Left cardiac atrium (tissue), 4 donors: ENCODE results near the gene TTC4. TPM values are rescaled to one million over a fixed set of nuclear protein-coding genes. Genes with fewer than 3 reads are reported as not detected.

Experiments used
- ATAC-seq, 2 donors: fragments of 200-7000 bp; cut with Tn5 transposase; one replicate each; pipeline ENCODE4 v1.9.1; 2020; ENCODE audit warnings: mild to moderate bottlenecking in 2 of 2, moderate library complexity in 2 of 2
- DNase-seq: peaks from one replicate; pipeline ENCODE4 v3.0.0-alpha.2; 2020
- intact Hi-C, 2 donors: fragments of 100-400 bp; cut with DNase I; formaldehyde crosslinking; loops; one replicate each; pipeline versions ENCODE4 v1.14.1 to v1.15.1; 2022 to 2023
- total RNA-seq, 2 donors: library from RNA; stranded (reverse); fragmentation: NEBNext Ultra II Directional; extraction: Animal tissue kit (Norgen Biotek cat#: 25700); gene quantifications; one replicate each; pipeline ENCODE4 v1.2.1, GENCODE V29; 2021
- donor health status: DM: no; HTN: yes; CAD: no.
- donor health status: DM: no; HTN: yes; CAD: no; lungs with severe emphysema.
- donor health status: DM: yes; HTN: yes; CAD: no.
- donor health status: Dilated cardiomyopathy.

TTC4 gene
- total RNA-seq, 2 donors from 2014 or later = 11.0 to 16.0 TPM

GRCh38 chr1:54742282-54742681 is 26.6 kb downstream of the TTC4 start:
- DNase-seq (no peak), ATAC-seq (peak in 1 of 2 donors; percentile 30)
- intact Hi-C loops = no loop called here

DNA sequence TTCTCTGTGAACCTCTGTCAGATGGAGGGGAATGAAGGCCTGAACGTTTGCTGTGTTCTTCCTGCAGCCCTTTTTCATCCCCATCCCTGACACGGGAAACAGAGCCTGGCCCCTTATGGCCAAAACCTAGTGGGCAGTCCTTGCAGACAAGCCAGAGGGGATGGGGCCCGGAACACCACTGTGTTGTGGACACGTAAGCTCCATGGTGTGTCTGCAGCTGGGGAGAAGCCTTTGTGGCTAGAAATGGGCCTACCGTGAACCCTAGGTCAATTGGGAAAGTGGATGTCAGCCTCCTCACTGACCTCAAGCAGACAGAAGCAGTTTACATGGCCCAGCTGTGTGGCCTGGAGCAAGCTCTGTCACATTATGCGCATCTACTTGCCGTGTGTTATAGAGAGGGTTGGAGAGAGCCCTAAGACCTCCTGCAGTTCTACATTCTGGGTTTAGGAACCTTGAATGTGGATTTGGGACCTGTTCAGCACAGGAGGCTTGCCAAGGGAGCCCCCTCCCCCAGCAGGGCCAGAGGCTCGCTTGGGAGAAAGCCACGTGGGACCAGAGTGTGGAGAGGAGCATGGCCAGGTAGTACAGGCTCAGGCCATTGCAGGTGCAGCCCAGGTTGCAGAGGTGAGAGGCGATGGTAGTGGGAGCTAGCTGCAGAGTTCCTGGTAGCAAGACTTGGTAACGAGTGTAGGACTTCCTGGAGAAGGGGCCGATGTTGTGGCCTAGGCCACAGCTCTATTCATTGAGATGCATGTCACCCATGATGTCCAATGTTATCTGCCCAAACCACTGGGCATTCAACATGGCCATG is 28.0 kb downstream of the TTC4 start:
- ATAC-seq (no peak), DNase-seq (no peak)
- intact Hi-C loops = no loop called here

DNA sequence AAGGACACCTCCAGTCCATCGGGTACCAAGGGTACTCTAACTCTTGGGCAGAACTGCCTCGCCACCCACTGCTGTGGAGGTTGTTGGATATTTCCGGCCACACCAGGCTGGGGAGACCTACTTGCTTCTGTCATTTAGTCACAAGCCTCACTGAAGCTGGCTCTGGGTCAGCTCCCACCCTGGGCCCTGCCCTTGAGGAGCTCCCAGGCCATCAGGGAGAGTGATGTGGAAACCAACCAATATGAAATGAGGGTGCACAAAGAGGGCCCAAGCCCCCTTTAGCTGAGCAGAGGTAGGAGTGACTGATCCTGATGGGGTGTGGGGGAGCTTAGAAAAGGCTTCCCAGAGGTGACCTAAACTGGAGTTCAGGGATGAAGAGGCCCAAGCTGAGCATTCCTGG is 29.0 kb downstream of the TTC4 start:
- no peak for ATAC-seq
- no peak for DNase-seq
- intact Hi-C loops = no loop called here

DNA sequence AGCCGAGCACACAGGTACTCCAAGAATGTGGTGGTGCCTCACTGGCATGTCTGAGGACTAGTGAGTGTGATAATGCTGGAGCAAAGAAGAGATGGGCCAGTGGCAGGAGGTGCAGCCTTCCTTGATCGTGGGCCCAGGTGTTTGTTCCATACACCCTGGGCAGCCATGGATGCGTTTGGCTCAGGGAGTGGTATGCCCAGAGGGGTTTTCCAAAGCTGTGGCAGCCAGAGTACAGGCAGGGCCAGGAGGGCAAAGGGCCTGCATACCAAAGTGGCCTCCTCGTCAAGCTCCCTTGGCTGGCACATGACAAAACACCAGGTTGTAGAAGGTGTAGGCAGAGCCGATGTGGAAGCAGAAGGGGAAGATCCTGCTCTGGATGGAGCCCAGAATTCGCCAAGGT is 29.6 kb downstream of the TTC4 start:
- ATAC-seq (no peak), DNase-seq (no peak)
- intact Hi-C loops = no loop called here

DNA sequence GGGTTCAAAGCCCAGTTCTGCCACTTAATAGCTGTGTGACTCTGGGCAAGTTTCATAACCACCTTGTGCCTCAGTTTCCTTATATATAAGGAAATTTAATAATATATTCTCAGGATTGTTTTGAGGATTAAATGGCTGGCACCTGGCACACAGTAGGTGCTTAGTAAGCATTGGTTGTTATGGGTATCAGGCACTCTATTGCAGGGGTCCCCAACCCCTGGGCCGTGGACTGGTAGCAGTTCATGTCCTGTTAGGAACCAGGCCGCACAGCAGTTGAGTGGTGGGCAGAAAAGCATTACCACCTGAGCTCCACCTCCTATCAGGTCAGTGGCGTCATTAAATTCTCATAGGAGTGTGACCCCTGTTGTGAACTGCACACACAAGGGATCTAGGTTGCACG is 30.2 kb downstream of the TTC4 start:
- intact Hi-C loops = no loop called here
- DNase-seq (no peak), ATAC-seq (no peak)

DNA sequence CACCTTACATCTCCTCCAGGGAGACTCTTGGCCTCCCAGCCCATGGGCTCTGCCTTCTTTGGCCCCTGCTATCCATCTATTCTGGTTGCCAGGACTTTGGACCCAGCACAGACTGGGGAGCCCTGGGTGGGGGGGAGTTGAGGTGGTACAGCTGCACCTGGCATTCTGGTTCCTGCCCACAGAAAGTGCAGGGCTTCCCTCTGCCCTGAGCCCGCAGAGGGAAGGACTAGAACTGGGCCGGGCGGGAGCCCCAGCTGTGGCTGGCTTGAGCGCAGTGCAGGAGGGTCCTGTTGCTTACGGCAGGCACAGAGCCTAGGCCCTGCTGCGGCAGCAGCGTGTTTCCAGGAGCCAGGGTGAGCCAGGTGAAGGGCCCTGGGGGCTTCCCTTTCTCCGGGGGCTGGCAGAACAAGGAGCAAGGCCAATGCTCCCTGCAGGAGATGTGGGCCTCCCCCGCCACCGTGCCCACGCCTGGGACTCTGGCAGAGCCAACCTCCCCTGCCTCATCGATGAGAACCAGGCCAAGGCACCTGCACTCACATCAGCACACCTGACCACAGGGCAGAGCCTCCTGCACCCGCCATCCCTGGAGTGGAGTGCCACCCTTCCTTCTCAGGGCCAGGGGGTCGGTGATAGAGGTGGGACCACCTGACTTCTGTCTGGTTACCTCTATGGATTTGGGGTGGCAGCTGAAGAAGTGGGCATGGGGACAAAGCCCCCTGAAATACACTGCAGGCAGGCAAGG is 32.6 kb downstream of the TTC4 start:
- DNase-seq = no peak
- no peak for ATAC-seq
- intact Hi-C loops = no loop called here

GRCh38 chr1:54750596-54750995 is 34.9 kb downstream of the TTC4 start:
- no peak for ATAC-seq
- intact Hi-C loops = no loop called here
- DNase-seq = no peak

- intact Hi-C loops = no loop called here
- DNase-seq = no peak
- no peak for ATAC-seq
These were observed 35.8 kb downstream of the TTC4 start for GRCh38 chr1:54751426-54751825.

DNA sequence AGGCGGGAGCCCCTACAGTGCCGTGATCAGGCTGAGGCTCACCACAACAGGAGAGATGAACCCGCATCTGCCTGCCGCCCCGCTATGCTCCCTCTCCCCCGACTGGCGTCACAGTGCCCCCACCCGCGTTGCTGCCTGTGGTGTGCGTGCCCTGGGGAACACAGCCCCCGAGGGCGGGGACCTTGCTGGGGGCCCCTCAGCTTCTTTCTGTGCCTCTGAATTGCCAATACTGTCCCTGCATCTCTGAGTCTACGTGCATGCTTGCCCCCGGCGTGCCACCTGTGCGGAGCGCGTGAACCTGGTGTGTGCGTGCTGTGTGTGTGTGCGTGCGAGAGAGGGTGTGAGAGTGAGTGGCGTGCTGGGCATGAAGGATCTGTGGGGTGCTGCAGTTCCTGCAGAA is 38.4 kb downstream of the TTC4 start:
- DNase-seq (no peak), ATAC-seq (no peak)
- intact Hi-C loops = no loop called here

DNA sequence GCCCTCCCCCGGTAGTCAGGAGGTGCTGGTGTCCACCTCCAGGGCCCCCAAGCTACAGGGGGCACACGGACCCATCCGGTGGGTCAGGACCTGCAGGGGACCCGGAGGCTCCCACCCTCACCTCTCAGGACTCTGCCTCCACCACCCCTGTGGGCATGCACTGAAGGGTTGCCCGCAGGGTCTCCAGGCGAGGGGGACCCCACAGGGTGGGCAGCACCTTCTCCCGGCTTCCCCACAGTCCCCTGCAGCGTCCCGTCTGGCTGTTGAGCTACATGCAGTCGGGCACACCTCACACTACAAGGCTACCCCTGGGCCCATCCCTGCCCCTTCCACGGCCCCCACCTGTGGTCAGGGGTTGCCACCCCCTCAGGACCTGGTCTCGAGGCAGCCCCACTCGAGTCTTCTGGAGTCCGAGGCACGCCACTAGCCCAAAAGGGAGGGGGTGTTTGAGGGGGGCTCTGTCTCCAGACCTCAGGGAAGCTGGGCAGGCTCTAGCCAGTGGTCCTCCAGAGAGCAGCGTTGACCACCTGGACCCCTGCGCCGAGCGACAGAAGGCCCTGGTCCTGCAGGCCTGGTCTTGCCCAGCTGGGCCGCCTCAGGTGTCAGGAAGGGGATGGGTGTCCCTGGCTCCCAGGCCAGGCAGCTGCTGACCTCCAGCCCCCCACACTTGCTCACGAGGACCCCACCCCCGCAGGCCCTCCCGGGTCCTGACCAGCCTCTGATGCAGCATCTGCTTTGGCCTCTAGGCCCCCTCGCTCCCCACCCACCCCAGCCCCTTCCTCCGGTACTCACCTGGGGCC is 39.0 kb downstream of the TTC4 start:
- ATAC-seq (no peak), DNase-seq (no peak)
- intact Hi-C loops = no loop called here

DNA sequence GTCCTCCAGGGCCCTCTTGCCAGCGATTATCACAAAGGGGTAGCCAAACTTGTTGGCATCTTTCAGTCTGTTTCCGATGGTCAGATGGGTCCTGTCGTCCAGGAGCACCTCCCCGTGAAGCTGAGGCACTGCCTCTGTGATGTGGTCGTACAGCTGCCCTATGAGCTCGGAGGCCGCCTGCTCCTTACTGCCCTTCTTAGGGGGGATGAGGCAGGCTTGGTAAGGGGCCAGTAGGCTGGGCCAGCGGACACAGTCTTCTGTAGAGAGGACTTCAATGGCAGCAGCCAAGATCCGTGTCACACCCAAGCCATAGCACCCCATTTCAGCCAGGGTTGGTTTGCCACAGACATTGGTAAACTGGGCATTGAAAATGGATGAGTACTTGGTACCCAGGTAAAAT is 42.2 kb downstream of the TTC4 start:
- no peak for ATAC-seq
- intact Hi-C loops = no loop called here
- no peak for DNase-seq

GRCh38 chr1:54758678-54759348 is 43.2 kb downstream of the TTC4 start:
- ATAC-seq = no peak
- no peak for DNase-seq
- intact Hi-C loops = no loop called here

DNA sequence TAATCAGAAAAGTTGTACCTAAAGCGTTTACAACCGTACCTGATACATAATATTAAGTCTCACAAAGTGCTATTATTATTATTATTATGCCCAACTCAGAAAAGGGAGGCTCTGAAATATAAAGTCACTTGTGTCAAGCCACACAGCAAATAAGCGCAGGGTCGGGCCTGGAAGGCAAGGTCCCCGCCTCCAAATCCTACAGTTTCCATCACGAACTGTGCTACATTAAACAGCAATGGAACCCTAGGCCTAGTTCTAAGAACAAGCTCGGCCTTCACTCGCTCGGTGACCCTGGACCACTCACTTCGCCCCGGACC is 48.1 kb downstream of the TTC4 start:
- DNase-seq (no peak), ATAC-seq (peak in 1 of 2 donors; percentile 0)
- intact Hi-C loops = loop anchor here in 1 of 2 donors (5.0 kb wide), 1 partner anchor 46 kb away; the partner anchor contains the start of gene TTC4

- DNase-seq (peak; percentile 98), ATAC-seq (peak; percentile 99)
- intact Hi-C loops = loop anchor here in 1 of 2 donors (5.0 kb wide), 1 partner anchor 47 kb away; the partner anchor contains the start of gene TTC4
These were observed 48.7 kb downstream of the TTC4 start, which contains the start of gene PARS2 for GRCh38 chr1:54764133-54764921. Gene PARS2 (minus strand): TSS chr1:54764523. CDS start chr1:54759161, 5,362 bp downstream.

DNA sequence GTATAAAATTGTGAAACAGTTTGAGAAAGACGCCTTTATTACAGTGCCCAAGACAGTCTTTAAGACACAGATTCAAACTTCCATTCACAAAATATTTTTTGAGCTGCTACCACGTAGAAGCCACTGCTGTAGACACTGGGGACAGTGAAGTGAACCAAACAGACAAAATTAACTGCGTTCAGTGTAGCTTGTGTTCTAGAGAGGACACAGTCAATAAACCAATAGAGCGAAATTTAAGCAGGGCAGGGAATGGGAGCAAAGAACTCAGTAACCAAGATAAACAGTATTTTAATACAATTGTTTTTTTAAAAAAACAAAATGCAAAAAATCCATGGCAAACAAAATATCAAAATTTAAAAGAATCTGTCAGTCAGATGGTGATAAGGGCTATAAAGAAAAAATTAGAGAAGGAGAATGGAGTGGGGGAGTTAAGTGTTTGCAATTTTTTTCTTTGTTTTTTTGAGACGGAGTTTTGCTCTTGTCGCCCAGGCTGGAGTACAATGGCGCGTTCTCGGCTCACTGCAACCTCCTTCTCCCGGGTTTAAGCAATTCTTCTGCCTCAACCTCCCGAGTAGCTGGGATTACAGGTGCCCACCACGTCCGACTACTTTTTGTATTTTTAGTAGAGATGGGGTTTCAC is 49.4 kb downstream of the TTC4 start:
- DNase-seq (no peak), ATAC-seq (peak; percentile 2 to 16)
- intact Hi-C loops = loop anchor here in 1 of 2 donors (5.0 kb wide), 1 partner anchor 48 kb away; the partner anchor contains the start of gene TTC4

GRCh38 chr1:54766726-54767125 is 51.1 kb downstream of the TTC4 start:
- no peak for DNase-seq
- intact Hi-C loops = no loop called here
- ATAC-seq = no peak

DNA sequence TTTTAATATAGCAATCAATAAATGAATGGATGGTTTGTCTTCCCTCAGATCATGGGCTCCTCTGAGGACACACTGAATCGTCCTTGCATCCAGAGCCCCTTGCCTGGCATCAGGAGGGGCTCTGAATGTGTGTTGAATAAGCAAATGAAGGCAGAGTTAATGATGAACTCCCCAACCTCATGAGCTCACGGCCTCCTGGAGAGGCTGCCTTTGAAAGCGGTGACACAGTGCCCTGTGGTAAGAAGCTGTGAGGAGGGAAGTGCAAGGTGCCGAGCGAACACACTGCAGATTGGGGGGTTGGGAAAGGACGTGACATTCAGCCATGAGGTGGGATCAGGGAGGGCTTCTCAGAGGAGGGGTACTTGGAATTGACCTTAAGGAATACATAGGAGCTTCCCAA is 51.9 kb downstream of the TTC4 start:
- intact Hi-C loops = no loop called here
- ATAC-seq (no peak), DNase-seq (no peak)

- intact Hi-C loops = no loop called here
- DNase-seq (no peak), ATAC-seq (no peak)
These were observed 52.4 kb downstream of the TTC4 start for GRCh38 chr1:54768093-54768492.
